A549 (cell line): Measurements from ENCODE around the gene SREBF1. TPM values are rescaled to one million over a fixed set of nuclear protein-coding genes. Genes with fewer than 3 reads are reported as not detected.

Source experiments
- ATAC-seq, 2 experiments: fragments of 200-7000 bp in 1 of 2; fragments of >200 bp in 1 of 2; cut with Nextera tagmentation in 1 of 2; cut with Tn5 transposase in 1 of 2; 3 replicates each; pipeline versions ENCODE4 v1.8.0 to v1.9.1; 2018 to 2020; ENCODE audit warnings: mild to moderate bottlenecking in 1 of 2, moderate library complexity in 1 of 2
- CTCF ChIA-PET: fragments of 300-600 bp; sonication (Branson Sonifier 250); formaldehyde crosslinking; extraction: SDS; loops from one replicate; lab custom pipeline; 2021; ENCODE audit warnings: antibody characterized with exemption, inconsistent platforms; lab: Yijun Ruan, JAX
- POLR2A ChIA-PET: fragments of 350-600 bp; formaldehyde crosslinking; extraction: SDS; loops from one replicate; lab custom pipeline; 2021; ENCODE audit warnings: antibody characterized with exemption, inconsistent platforms; lab: Yijun Ruan, JAX
- DNase-seq, 2 experiments: peaks; one replicate each; pipeline versions ENCODE4 v3.0.0 to v3.0.0-alpha.2; 2011 to 2016; ENCODE audit warnings: low read depth in 1 of 2, low spot score in 1 of 2
- FAIRE-seq: peaks from 2 replicates; lab custom pipeline; 2011; peaks lifted over from hg19 to GRCh38; lab: Jason Lieb, UNC
- H3K27ac ChIP-seq, 2 experiments: fragments of >200 bp; sonication (Bioruptor Twin); formaldehyde crosslinking; 3 replicates each; pipeline ENCODE4 v1.5.1; 2016 to 2017
- H3K4me1 ChIP-seq: fragments of >200 bp; sonication (Bioruptor Twin); formaldehyde crosslinking; 3 replicates; pipeline ENCODE4 v1.6.1; 2016
- H3K4me2 ChIP-seq: fragments of >200 bp; sonication (Bioruptor Twin); formaldehyde crosslinking; 3 replicates; pipeline ENCODE4 v1.6.1; 2016
- H3K4me3 ChIP-seq: fragments of >200 bp; sonication (Bioruptor Twin); formaldehyde crosslinking; 3 replicates; pipeline ENCODE4 v1.5.1; 2016
- H3K9me3 ChIP-seq: fragments of >200 bp; sonication (Bioruptor Twin); formaldehyde crosslinking; 3 replicates; pipeline ENCODE4 v1.6.1; 2016
- EP300 ChIP-seq, 2 experiments: fragments of >200 bp; sonication (Bioruptor Twin); formaldehyde crosslinking; IDR thresholded peaks; 2 replicates in 1 of 2; 3 replicates in 1 of 2; pipeline ENCODE4 v1.6.1; 2016 to 2017
- HDAC2 ChIP-seq: fragments of 200-600 bp; sonication (generic); IDR thresholded peaks from 2 replicates; pipeline ENCODE4 v1.6.1; 2016
- HMGXB4 ChIP-seq: fragments of 250-450 bp; sonication (Bioruptor Pico); IDR thresholded peaks from 2 replicates; pipeline ENCODE4 v1.5.0; 2021; ENCODE audit warnings: mild to moderate bottlenecking, moderate library complexity, borderline replicate concordance
- JUN ChIP-seq, 2 experiments: fragments of >200 bp; sonication (Bioruptor Twin); formaldehyde crosslinking; IDR thresholded peaks; 2 replicates in 1 of 2; 3 replicates in 1 of 2; pipeline ENCODE4 v1.6.1; 2016 to 2017
- KDM1A ChIP-seq: fragments of 200-600 bp; sonication (generic); IDR thresholded peaks from 2 replicates; pipeline ENCODE4 v1.6.1; 2016; ENCODE audit warnings: low read depth, mild to moderate bottlenecking
- MAX ChIP-seq: IDR thresholded peaks from 2 replicates; pipeline ENCODE4 v1.6.1; 2012
- NFE2L2 ChIP-seq: fragments of 150-350 bp; conservative IDR thresholded peaks from 2 replicates; pipeline ENCODE4 v1.6.1; 2014; ENCODE audit warnings: low read length
- POLR2A ChIP-seq: IDR thresholded peaks from 2 replicates; pipeline ENCODE4 v1.6.1; 2012; ENCODE audit warnings: mild to moderate bottlenecking, low read length
- RNF2 ChIP-seq: fragments of 200-600 bp; sonication (generic); IDR thresholded peaks from 2 replicates; pipeline ENCODE4 v1.6.1; 2016; ENCODE audit warnings: low read depth, mild to moderate bottlenecking, antibody characterized with exemption, moderate library complexity, borderline replicate concordance
- TFCP2L1 ChIP-seq: fragments of 250-450 bp; sonication (Bioruptor Pico); IDR thresholded peaks from 2 replicates; pipeline ENCODE4 v1.5.0; 2021; ENCODE audit warnings: mild to moderate bottlenecking
- USF2 ChIP-seq: fragments of 450-650 bp; IDR thresholded peaks from 2 replicates; pipeline ENCODE4 v1.6.1; 2014; ENCODE audit warnings: antibody characterized with exemption
- ZFP36 ChIP-seq: fragments of 450-650 bp; IDR thresholded peaks from 2 replicates; pipeline ENCODE4 v1.6.1; 2014; ENCODE audit warnings: borderline replicate concordance; ENCODE audit not compliant: partially characterized antibody
- ZSCAN20 ChIP-seq: fragments of 250-450 bp; sonication (Bioruptor Pico); IDR thresholded peaks from 2 replicates; pipeline ENCODE4 v1.8.0; 2022; ENCODE audit warnings: mild to moderate bottlenecking, moderate library complexity
- whole genome bisulfite sequencing: methylation state at CpG from one replicate; pipeline ENCODE4 v1.1.6; 2017; ENCODE audit errors: missing lambda C conversion rate; 5-methylcytosine and 5-hydroxymethylcytosine counted together
- polyA plus RNA-seq, 4 experiments: library from polyadenylated mRNA; depleted of rRNA in 3 of 4; stranded (reverse); fragments of >200 nt; fragmentation: RNase III in 1 of 4; extraction: RNeasy Plus Mini Kit Qiagen cat#74134 plus additional on column Dnase treatment in 1 of 4; gene quantifications; 2 replicates in 3 of 4; 3 replicates in 1 of 4; pipeline ENCODE4 v1.2.3, GENCODE V29; 2011 to 2017

The SREBF1 gene
- polyA plus RNA-seq, 2 of the 4 experiments (the other 2 are of a cell fraction), result 47.4 to 159 TPM

- peak; percentile 99 for TF ChIP-seq MAX
- no peak for TF ChIP-seq NFE2L2
- TF ChIP-seq HMGXB4 (CRISPR knock-in tag), result 0 out of 2 replicates have a peak, but pooled peaks have one; percentile 16
- no peak for TF ChIP-seq USF2
Observed at GRCh38 chr17:17835415-17836249, 1.2 kb downstream of the SREBF1 start (continued).

GRCh38 chr17:17834974-17835373, 1.8 kb downstream of the SREBF1 start:
- no peak for FAIRE-seq
- peaks cover 86% of the 10 kb centered on the region for H3K4me1 ChIP-seq
- H3K9me3 ChIP-seq, result no peaks in the 10 kb centered on the region

GRCh38 chr17:17833658-17834357, 3.0 kb downstream of the SREBF1 start:
- Histone ChIP-seq H3K4me2 (peak overlapping the region; percentile 93), H3K4me1 (peaks cover 85% of the 10 kb centered on the region), H3K4me3 (no peak overlapping the region), H3K27ac (peak overlapping the region; percentile 31 to 98; a peak in 4 of 6 replicates), H3K9me3 (no peaks in the 10 kb centered on the region)
- no peak for ATAC-seq
- WGBS, result 83% methylated on average over 8 of the region's 8 CpGs
- ChIA-PET POLR2A (interaction anchor here (0.6 to 5.7 kb wide), 4 partner anchors 8 to 1441 kb away, joined by 4 to 105 read pairs (median 4); no protein-coding TSS in a partner anchor), CTCF (interaction anchor here (0.6 to 30.5 kb wide), 4 partner anchors 20 to 85 kb away, joined by 4 to 859 read pairs (median 210); no protein-coding TSS in a partner anchor)
- FAIRE-seq, result no peak
- DNase-seq, result no peak
- no peak for TF ChIP-seq ZSCAN20
- TF ChIP-seq MAX, result no peak
- TF ChIP-seq EP300 (IDR thresholded peaks at IDR 0.05), result no peak
- TF ChIP-seq HDAC2, result no peak

More at GRCh38 chr17:17834974-17835373, 1.8 kb downstream of the SREBF1 start:
- peak overlapping the region; percentile 98 for H3K27ac ChIP-seq
- TF ChIP-seq POLR2A, result no peak
- TF ChIP-seq TFCP2L1 (CRISPR knock-in tag), result no peak
- TF ChIP-seq RNF2, result no peak
- 0 out of 5 replicates have a peak, but pooled peaks of 1 of the 2 experiments have one; percentile 24 for TF ChIP-seq JUN (IDR thresholded peaks at IDR 0.05)
- TF ChIP-seq, all 56 proteins: peak for 1
- Histone ChIP-seq H3K4me3 (peak overlapping the region; percentile 85), H3K4me2 (peak overlapping the region; percentile 93)
- 73% methylated on average over 4 of the region's 4 CpGs for WGBS
- DNase-seq (no peak), ATAC-seq (no peak)
- POLR2A ChIA-PET, result interaction anchor here (4.8 to 5.7 kb wide), 2 partner anchors 8 to 15 kb away, joined by 100 to 105 read pairs; no protein-coding TSS in a partner anchor
- CTCF ChIA-PET, result interaction anchor here (0.9 to 22.1 kb wide), 7 partner anchors 9 to 154 kb away, joined by 3 to 402 read pairs (median 4); partner anchors contain the start of gene RAI1

- peak overlapping the region in 1 of 2 experiments; percentile 14; a peak in 2 of 6 replicates for H3K27ac ChIP-seq
- TF ChIP-seq ZFP36, result peak; percentile 79
- TF ChIP-seq ZSCAN20, result no peak
- TF ChIP-seq KDM1A, result peak; percentile 91; the same call in 1 of the 2 replicates
Observed at GRCh38 chr17:17832032-17832363, 4.8 kb downstream of the SREBF1 start.

More at GRCh38 chr17:17832032-17832363, 4.8 kb downstream of the SREBF1 start:
- H3K4me2 ChIP-seq, result peak overlapping the region; percentile 38; the same call in 2 of the 3 replicates
- no peak overlapping the region for H3K4me3 ChIP-seq
- WGBS, result 83% methylated on average over 2 of the region's 2 CpGs
- ATAC-seq (no peak), FAIRE-seq (no peak), DNase-seq (no peak)
- ChIA-PET CTCF (interaction anchor here (0.8 to 30.5 kb wide), 4 partner anchors 18 to 151 kb away, joined by 3 to 859 read pairs (median 204); no protein-coding TSS in a partner anchor), POLR2A (no interaction called here)
- H3K9me3 ChIP-seq, result no peaks in the 10 kb centered on the region
- H3K4me1 ChIP-seq, result peaks cover 85% of the 10 kb centered on the region
